T-helper 2 cell treated with Interferon-gamma antibody and Interleukin-4, amounts not matched to agents 100 ng/mL and 5 ng/mL, for 36 hours (primary cell): ENCODE data around the gene TEAD4. TPM values are rescaled to one million over a fixed set of nuclear protein-coding genes. Genes with fewer than 3 reads are reported as not detected.
"Not testable (repeated sequence)": the region's sequence is repeated elsewhere in the genome, so short reads cannot be mapped to it uniquely, and the experiment has no call there.

ENCODE experiments used
- intact Hi-C: fragments of 100-400 bp; cut with micrococcal nuclease; formaldehyde crosslinking; loops from one replicate; pipeline ENCODE4 v1.15.1; 2023
- total RNA-seq: library from RNA; stranded (reverse); gene quantifications from 2 replicates; pipeline ENCODE4 v1.2.3, GENCODE V29; 2022

Gene TEAD4
- total RNA-seq, 1 donor from 2014 or later = 1.8 TPM

- intact Hi-C loops = no loop called here
Observed at GRCh38 chr12:3045989-3046388, 86.8 kb downstream of the TEAD4 start.

GRCh38 chr12:3046441-3047200 is 87.4 kb downstream of the TEAD4 start:
- intact Hi-C loops = no loop called here

GRCh38 chr12:3047961-3048360 is 88.8 kb downstream of the TEAD4 start:
- intact Hi-C loops = no loop called here

- intact Hi-C loops = no loop called here
Observed at GRCh38 chr12:3048540-3048939, 89.3 kb downstream of the TEAD4 start.

GRCh38 chr12:3049176-3049575 is 90.0 kb downstream of the TEAD4 start:
- intact Hi-C loops = no loop called here

- intact Hi-C loops = no loop called here
Observed at GRCh38 chr12:3049611-3050249, 90.5 kb downstream of the TEAD4 start.

GRCh38 chr12:3054374-3054773 is 95.2 kb downstream of the TEAD4 start:
- intact Hi-C loops = no loop called here

- intact Hi-C loops = no loop called here
Observed at GRCh38 chr12:3055026-3055703, 96.0 kb downstream of the TEAD4 start.

GRCh38 chr12:3055704-3056467 is 96.7 kb downstream of the TEAD4 start:
- intact Hi-C loops = no loop called here

GRCh38 chr12:3061059-3061458 is 101.9 kb downstream of the TEAD4 start:
- intact Hi-C loops = no loop called here

- intact Hi-C loops = no loop called here
Observed at GRCh38 chr12:3061501-3062215, 102.5 kb downstream of the TEAD4 start.

- intact Hi-C loops = no loop called here
Observed at GRCh38 chr12:3065300-3065699, 106.1 kb downstream of the TEAD4 start.

- intact Hi-C loops = not testable (repeated sequence)
Observed at GRCh38 chr12:3065846-3066245, 106.6 kb downstream of the TEAD4 start.

- intact Hi-C loops = no loop called here
Observed at GRCh38 chr12:3069714-3070113, 110.5 kb downstream of the TEAD4 start.

GRCh38 chr12:3071107-3071506 is 111.9 kb downstream of the TEAD4 start:
- intact Hi-C loops = no loop called here

- intact Hi-C loops = no loop called here
Observed at GRCh38 chr12:3071710-3072109, 112.5 kb downstream of the TEAD4 start.

GRCh38 chr12:3073438-3074250 is 114.4 kb downstream of the TEAD4 start:
- intact Hi-C loops = loop anchor here (1.0 kb wide), 1 partner anchor 129 kb away; no protein-coding TSS in a partner anchor

- intact Hi-C loops = no loop called here
Observed at GRCh38 chr12:3075315-3075714, 116.1 kb downstream of the TEAD4 start.

GRCh38 chr12:3076730-3077571 is 117.8 kb downstream of the TEAD4 start, which contains the start of gene TSPAN9:
Gene TSPAN9, plus strand, starts transcription at chr12:3077379. Its CDS starts 123,815 bp downstream, at chr12:3201194.
- intact Hi-C loops = no loop called here
